Measurements from ENCODE around the gene NOBOX.

DNA sequence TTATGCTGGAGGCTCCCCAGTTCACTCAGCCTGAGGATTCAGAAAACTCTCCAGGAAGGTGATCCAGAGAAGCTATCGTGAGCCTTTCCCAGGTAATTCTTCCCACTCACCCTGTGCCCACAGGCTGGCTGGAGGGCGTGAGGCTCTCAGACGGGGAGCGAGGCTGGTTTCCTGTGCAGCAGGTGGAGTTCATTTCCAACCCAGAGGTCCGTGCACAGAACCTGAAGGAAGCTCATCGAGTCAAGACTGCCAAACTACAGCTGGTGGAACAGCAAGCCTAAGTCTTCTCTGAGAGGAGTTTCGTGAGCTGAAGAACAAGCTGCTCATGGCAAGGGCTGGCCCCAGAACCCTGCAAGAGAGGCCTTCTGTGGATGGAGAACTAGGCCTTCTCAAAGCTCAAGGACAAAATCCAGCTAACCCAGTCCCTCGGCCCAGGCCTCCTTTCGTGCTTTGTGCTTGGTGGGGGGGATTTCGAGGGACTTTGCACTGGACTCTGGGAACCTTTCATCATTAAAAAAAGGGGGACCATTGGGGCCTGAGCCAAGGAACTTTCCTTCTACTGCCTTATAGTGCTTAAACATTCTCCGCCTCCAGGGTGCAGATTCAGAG lies 23.6 kb downstream of the NOBOX start:
- TF ChIP-seq, protein P1, sequence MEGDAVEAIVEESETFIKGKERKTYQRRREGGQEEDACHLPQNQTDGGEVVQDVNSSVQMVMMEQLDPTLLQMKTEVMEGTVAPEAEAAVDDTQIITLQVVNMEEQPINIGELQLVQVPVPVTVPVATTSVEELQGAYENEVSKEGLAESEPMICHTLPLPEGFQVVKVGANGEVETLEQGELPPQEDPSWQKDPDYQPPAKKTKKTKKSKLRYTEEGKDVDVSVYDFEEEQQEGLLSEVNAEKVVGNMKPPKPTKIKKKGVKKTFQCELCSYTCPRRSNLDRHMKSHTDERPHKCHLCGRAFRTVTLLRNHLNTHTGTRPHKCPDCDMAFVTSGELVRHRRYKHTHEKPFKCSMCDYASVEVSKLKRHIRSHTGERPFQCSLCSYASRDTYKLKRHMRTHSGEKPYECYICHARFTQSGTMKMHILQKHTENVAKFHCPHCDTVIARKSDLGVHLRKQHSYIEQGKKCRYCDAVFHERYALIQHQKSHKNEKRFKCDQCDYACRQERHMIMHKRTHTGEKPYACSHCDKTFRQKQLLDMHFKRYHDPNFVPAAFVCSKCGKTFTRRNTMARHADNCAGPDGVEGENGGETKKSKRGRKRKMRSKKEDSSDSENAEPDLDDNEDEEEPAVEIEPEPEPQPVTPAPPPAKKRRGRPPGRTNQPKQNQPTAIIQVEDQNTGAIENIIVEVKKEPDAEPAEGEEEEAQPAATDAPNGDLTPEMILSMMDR (conservative IDR thresholded peaks at IDR 0.05), result no peak
- no peak for TF ChIP-seq ZFX (IDR thresholded peaks at IDR 0.05)
